NCI-H2081 treated with DMSO at 0.1 percent for 48 hours (cell line): ENCODE measurements around the gene PTGR3.

Experiments
- DNase-seq: peaks from one replicate; lab custom pipeline; 2025; lab: John Stamatoyannopoulos, UW

Gene PTGR3

DNA sequence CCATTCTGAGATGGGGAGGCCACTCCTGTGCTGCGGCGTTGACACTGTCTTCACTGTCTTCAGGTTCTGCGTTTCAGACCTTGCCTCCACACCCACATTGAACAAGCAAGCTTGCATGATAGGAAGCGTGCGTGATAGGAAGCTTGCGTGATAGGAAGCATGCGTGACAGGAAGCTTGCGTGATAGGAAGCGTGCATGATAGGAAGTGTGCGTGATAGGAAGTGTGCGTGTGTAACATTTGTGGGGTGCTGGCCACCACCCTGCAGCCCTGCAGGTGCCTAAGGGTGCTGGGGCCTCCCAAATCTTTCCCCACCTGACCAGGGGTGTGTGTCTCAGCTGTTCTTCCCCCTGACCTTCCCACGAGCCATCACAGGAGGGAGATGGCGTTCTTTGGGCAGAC, 27.0 kb upstream of the PTGR3 start:
- no peak for DNase-seq

- DNase-seq = no peak
These were observed 26.0 kb upstream of the PTGR3 start for GRCh38 chr18:75234901-75235300.

DNA sequence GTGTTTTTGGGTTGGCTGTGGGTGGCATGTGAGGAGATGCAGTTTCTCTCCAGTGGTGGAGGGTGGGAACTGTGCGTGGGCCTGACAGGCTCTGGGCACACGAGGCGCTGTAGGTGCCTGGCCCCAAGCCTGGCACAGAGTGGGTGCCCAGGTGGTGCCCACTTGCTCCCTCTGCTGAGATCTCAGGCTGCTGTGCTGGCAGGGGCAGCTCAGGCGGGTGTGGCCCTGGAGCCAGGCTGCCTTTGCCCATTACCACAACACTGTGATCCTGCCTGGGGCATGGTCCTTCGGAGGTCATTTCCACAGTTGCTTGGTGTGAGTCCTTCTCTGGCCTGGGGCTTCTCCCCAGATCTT, 22.1 kb upstream of the PTGR3 start:
- DNase-seq = no peak

DNA sequence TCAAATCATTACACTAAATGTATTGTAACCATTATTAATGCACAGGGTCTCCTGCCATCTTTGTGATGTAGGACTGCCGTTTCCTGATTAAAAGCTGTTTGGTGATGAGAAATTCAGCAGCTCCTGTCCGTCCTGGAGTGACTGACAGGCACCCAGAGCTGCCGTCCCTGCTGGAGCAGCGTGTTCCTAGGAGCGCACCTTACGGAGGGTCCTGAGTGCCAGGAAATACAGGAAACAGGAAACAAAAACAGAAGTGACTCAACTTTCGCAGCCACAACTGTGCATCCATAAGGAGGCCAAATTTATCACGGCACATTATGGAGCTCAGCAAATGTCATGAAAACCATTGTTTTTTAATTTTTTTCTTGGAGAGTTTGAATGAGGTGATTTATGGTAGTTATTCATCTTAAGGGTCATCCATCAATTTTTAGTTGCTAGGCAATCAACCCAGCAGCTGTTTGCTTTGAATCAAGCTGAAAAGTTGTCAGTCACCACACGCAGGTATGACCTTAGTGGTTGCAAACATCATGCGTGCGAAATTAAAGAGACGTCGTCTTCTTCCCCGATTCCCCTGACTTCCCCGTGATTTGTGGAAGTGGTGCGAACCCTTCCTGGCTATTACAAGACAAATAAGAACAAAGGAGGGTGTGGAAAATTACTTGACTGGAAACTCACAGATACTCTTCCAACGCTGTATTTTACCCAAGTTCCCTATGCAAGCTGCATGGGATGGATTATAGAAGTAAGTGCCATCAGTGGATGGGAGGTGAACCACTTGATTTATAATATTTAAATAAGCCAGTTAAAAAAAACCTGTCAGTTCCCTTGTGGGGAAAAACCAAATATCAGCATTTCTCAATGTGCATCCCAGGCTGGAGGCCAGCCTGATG, 21.5 kb upstream of the PTGR3 start:
- DNase-seq = no peak

- no peak for DNase-seq
These were observed 20.5 kb upstream of the PTGR3 start for GRCh38 chr18:75229437-75229836.

GRCh38 chr18:75228967-75229366, 20.0 kb upstream of the PTGR3 start:
- no peak for DNase-seq

DNA sequence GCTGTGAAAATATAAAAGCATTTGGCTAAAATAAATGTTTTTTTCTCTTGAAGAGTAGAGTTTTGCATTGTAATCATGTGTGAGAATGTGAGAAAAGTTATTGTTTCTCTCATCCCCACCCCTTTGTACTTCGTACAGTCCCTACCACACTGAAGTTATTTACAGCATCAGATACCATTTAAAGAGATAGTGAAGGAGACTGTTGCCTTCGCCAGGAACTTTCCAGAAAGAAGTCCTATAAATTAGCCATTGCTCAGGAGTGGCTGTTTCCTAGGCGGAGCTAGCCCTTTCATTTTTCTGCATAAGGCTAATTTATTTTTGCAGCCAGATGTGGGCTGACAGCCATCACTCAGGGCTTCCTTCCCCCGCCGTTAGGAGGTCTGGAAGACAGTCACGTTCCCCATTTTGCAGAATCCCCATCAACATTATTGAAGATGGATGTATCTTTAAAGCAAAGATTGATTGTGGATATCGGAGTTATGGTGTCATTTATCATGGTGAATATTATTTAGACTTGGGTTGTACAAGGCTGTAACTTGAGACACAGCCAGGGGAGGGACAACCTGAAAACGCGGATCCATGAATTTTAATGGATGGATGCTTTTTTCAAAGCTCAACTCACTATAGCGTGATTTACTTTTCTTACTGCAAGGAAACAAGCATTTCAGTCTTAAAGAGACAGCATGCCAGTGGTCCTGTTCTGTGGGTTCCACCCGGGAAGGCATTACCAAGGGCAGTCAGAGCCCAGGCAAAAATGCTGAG, 18.8 kb upstream of the PTGR3 start:
- DNase-seq = no peak

DNA sequence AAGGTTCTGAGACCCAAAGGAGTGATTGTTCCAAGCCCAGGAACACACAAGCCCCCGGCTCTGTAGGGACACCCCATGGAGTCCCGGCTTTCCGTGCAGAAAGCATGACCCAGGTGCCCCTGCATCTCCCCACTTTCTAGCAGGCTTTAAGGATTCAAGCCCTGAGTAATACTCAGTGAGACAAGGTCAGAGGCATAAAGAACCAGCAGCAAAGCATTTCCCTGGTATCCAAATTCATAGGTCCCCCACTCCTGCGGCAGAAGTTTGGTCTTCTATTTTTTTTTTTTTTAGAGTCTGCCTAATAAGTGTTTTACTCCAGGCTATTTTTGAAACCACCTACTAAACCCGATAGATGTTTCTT, 18.0 kb upstream of the PTGR3 start:
- no peak for DNase-seq

DNA sequence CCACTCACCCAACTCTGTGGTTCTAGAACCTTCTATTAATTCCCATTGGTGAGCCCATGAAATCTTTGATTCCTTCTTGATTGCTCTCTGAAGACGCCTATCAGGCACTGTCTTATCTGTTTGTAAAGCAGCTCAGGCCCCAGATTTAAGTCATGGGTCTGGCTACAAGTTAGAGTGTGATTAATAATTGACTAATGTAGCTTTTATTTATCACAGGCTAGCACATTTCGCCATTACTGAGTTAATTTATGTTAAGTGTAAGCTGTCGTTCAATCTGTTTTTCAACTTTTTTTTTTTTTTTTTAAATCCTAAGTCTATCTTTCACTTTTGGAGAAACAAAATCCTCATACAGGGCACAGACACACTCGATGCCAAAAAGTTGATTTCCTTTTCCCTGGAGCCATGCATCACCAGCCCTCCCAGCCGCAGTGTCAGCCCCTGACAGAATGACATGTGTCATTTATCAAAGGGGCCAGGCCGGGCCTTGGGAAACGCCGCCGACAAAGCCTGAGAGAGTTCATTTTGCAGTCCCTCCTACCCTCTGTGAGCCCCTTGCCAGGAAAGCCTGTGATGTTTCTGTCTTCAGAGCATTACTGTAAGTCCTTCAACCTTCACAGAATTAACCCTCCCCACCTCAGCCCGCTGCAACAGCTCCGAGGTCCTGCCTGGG, 17.5 kb upstream of the PTGR3 start:
- no peak for DNase-seq

DNA sequence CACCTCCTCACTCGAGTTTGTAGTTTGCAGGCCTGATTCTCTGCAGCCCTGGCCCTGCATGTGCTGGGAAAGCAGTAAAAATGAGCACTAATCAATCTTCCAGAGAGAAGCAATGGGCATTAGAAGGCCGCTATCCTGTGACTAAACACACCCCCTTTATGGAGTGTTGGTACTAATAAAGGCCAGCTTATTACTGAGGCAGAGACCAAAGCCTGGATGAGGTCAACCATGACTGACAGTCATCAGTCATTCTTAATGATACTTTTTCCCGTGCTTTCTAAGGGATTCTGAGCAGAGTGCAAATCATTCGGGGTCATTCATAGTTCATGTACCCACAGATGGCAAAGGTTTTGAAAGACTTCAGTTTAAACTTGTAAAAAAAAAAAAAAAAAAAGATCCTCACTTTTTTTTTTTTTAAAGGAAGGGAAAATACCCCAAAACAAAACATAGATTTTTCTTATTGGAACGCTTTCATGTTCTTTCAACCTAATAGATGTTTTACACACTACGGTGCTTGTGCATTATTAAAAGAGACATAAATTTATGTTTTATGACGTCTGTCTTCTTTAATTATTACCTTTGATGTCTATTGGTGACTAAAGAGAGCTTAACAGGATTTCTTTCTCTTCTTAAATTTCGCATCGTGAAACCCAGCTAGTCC, 14.9 kb upstream of the PTGR3 start:
- DNase-seq = peak; percentile 47

DNA sequence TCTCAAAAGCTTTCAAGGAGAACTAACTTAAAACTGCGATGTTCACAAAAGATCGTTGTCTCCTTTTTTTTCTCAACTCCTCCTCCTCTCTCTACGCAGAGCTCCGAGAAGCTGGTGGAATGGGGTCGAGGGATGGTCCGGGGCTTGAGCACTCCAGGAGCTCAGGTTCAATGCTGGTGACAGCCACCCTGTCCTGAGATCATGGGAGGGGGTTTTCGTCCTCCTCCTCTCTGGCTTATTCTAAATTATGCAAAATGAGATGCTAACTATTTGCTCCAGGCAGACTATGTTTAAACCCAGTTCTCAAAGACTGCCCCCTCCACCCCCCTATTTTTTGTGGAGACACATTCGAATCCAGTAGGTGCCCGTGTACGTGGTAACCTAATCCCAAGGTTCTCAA, 13.5 kb upstream of the PTGR3 start:
- DNase-seq = no peak

- no peak for DNase-seq
These were observed 13.0 kb upstream of the PTGR3 start for GRCh38 chr18:75221897-75222296.

- DNase-seq = no peak
These were observed 12.5 kb upstream of the PTGR3 start for GRCh38 chr18:75221397-75221796.

DNA sequence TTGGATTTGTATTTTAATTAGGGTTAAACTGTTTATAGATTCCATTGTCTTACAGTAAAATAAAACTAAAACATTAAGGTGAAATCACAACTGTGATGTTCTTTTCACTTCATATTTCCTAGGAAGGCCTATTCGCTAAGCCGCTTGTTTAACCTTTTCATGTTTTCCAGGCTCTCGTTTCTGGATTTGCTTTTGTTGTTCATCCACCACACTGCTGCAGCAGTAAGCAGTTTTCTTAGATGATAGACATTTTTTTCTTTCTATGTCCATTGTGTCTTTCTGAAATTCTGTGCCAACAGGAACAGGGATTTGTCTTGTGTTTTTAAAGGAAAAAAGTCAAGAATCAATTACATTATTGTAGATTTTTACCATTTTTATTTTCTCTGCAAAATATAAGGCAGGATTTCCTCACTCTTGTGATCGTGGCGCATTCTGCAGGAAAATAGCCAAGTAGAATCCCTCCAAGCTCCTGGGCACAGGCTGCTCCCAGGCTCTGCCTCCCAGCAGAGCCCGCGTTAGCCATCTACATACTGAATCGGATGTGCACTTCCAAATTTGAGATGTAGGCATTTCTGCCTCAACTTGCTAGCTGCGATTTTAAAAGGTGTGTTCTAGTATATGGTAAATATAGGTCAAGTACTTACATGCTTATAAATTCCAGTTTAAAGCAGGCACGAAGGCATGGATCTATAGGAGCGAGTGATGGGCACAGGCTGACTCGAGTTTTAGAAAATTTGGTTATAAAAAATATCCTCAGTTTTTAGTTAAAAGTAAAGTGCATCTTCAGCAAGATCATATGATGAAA, 11.8 kb upstream of the PTGR3 start:
- DNase-seq = no peak

DNA sequence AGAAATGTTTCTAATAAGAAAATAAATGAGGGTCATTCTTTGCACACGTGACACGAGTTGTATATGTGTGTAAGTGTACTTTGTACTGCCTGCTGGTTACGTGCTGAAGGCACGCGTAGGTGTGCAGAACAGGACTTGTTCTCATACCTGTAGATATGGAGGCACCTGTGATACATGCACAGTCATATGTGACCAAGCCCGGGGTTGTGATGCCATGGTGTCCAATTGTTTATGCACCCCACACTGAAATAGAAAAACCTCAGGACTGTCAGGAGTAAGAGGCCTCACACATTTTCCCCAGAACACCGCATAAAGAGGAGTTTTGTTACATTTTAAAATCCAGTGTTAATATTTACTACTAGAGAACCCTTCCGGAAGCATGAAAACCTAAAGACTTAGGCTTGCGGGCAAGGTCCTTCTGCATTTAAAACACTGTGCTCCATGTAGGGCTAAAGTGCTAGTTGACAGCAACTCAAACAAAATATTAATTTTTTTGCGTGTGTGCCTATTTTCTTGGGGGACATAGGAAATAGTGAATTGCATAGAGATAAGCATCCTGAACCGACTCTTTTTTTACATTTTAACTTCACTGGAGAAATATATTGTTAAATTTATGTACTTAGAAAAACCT, 10.9 kb upstream of the PTGR3 start:
- no peak for DNase-seq

DNA sequence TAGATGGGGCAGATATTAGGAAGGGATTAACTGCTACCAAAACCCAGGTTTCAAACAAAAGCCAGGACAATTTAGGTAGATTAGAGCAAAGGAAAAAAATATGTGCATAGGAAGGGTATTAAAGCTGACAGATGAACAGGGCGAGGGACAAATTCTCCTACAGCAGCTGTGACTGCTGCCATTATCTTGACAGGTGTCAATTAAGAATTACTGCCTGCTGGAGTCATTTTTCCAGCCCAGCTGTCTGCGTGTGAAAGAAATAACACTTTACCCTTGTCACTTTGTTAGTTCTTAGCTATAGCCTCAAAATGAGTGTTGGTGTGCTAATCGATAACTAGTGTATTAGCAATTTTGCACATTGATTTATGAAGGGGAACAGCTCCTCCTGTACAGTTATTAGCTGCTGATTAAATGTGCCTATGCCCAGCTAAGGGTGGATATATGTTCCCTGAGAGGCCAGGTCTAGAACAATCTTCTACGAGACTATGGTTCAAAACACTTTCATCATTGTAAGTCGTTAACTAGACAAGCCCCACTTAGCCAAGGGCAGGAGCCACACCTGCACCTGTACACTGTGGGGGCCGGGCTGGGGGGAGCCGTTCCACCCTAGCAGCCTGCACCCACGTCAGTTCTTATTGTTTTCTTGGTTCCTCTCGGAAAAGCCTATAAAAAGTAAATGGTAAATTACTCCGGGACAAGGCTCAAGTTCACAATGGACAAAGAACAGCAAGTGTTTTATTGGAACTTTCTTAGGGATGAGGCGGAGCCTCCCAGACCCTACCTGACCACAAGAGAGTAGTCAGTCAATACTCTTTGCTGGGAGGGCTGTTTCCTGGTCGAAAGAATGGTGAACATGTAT, 9.4 kb upstream of the PTGR3 start:
- DNase-seq = no peak

GRCh38 chr18:75216911-75217689, 8.2 kb upstream of the PTGR3 start:
- DNase-seq = no peak

- no peak for DNase-seq
These were observed 7.4 kb upstream of the PTGR3 start for GRCh38 chr18:75216212-75216910.

GRCh38 chr18:75215663-75216062, 6.7 kb upstream of the PTGR3 start:
- DNase-seq = no peak
